HG03432 (cell line): ENCODE results near the gene MSRB3.
"Not testable (repeated sequence)": the region's sequence is repeated elsewhere in the genome, so short reads cannot be mapped to it uniquely, and the experiment has no call there.

Experiments used
- ATAC-seq: cut with Tn5 transposase; IDR thresholded peaks from one replicate; pipeline ENCODE4 v1.9.1; 2021; ENCODE audit warnings: mild to moderate bottlenecking, moderate library complexity; ENCODE audit not compliant: unreplicated experiment

MSRB3 gene

DNA sequence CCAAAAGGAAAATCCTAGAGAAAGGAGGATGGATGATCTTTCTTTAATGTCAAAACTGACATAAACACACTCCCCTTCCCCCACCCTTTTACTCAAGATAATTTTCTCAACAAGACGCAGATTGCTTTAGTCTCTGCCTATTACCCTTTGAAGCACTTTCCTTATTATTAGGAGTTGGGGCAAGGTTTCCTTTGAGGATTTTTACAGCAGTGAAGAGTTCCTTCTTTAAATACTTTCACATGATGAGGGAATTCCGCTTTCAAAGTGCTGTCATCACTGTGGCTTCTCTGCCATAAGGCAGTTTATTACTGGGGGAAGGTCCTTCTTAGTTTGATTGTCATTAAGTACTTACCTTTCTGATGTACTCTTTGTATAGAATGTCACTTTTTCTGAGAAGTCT lies 172.1 kb downstream of the MSRB3 start:
- no peak for ATAC-seq

GRCh38 chr12:65454115-65454787 lies 175.8 kb downstream of the MSRB3 start:
- ATAC-seq, result no peak

GRCh38 chr12:65457341-65457740 lies 178.9 kb downstream of the MSRB3 start:
- ATAC-seq, result not testable (repeated sequence)

- ATAC-seq, result no peak
Measured at GRCh38 chr12:65458718-65459117, 180.2 kb downstream of the MSRB3 start.

DNA sequence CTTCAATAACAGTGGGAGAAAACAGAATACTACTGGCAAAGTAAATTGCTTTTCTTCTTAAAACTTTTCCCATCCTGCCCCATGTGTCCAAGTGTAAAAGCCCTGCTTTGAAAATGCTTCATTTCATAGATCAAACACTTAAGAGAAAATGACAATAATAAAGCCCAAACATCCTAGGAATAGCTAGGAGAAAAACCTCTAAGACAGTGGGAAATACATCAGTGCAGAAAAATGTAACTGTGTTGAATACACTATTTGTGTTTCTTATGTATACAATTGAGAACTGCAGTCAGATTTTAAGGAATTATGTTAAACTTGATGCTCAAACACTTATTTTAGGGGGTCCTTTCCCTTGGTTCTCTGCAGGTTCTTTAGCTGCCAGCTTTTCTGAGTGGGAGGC lies 181.1 kb downstream of the MSRB3 start:
- ATAC-seq, result no peak

DNA sequence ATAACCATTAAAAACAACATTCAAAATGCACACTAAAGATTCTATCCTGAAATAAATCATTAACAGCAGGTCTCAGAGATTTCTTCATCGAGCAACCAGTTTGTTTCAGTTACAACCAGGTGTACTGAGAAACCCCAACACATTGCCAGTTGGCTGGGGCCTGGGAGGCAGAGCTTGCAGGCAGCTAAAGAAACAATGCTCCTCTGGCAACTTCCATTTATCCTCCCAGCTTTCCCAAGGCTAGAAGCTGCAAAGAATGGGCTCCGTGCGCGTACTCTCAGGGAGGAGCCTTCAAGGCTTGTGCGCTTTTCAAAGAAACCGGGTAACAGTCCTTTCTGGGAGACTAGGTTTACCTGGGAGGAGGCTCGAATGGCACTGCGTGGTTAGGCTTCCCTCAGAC lies 181.6 kb downstream of the MSRB3 start:
- no peak for ATAC-seq

DNA sequence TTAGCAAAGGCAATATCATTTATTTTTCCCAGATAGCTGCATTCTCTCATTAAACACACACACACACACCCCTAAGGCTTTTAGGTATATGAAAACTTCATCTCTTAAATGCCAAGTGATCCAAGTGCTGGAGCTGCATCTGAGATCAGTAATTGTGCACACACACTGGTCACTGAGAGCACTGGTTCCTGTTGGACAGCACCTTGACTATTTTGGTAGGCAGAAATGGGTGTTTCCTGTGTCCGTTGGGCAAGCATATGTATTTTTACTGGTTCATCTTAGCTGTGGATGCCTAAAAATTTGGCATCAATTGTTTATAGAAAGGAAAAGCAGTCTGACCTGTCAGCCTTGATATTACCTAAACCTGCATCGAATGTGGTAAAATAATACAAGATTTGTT lies 182.5 kb downstream of the MSRB3 start:
- ATAC-seq, result no peak

GRCh38 chr12:65462484-65462883 lies 184.0 kb downstream of the MSRB3 start:
- no peak for ATAC-seq

- no peak for ATAC-seq
Measured at GRCh38 chr12:65463082-65463481, 184.6 kb downstream of the MSRB3 start.

DNA sequence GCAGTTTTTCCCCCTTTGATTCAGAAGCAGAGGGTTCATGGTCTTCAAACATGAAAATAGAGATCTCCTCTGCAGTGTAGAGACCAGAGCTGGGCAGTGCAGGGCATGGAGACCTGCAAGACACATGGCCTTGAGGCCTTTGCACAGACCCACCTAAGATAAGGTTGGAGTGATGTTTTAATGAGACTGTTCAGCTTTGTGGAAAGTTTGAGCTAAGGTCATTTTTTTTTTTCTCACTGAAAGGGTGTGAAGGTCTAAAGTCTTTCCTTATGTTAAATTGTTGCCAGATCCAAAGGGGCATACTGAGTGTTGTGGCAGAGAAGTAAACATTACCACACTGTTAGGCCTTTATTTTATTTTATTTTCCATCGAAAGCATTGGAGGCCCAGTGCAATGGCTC lies 185.1 kb downstream of the MSRB3 start:
- ATAC-seq, result no peak

DNA sequence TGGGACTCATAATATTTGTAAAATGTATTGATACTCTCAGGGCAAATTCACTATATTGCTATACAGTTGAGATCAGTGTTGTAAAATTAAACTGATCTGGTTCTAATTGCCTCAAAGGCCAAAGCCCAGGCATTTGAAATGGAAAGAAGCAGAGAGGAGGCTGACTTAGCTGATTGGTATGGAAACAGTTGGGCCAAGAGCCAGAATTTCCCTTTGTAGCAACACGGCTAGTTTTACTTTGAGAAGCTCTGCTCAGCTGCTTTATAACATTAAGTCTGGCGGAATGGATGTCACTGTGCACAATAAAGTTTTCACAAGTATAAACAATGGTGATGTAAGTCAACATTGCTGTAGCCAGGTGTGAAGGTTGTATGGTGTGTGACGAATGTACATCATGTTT lies 186.4 kb downstream of the MSRB3 start:
- no peak for ATAC-seq

DNA sequence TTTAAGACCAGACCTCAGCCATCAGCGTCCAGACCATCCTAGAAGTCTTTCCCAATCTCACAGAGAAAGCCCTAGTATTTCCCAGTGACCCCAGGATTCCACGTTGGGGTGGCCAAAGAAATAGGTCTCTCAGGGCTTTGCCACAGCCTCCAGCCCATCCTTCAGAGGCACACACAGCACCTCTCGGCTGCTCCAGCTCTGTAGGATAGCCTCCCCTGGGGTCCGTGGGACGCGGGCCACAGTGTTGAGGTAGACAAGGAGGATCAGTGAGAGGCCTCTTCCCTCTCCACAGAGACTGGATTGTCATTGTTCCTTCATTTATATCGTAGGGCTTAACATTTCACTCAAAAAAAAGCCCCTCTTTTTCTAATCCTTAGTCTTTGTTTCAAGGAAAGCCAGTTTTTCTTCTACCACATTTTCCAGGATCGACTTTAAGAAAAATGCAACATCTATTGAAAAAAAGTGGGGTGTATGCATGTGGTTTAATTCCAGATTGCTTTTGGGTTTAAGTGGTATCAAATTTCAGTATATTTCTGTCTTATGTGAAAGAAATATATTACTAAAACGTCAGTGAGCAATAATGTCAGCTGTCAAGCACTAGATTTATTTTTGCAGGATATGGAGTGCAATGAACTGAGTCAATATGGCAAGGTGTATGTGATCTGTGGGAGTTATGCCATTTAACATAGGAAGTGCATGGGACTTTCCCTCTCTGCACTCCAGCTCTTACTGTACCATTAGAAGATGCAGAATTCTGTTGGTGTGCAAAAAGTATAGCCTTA lies 187.5 kb downstream of the MSRB3 start:
- ATAC-seq, result no peak

DNA sequence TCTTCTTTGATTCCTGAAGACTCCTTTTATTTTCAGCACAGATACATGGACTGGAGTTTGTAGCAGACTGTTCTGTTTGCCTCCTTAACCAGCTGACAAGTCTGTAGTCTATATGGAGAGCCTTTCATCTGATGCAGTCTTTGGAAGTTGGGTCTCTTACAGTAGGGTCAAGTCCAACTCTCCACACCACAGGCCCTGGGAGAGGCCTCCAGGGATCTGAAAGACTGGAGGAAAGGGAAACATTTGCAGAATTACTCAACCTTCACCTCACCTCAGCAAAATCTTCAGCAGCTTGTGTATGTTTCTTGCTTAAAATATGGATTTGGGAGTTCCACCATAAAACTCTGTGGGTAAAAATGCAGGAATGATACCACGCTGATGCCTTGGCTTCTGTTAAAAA lies 188.4 kb downstream of the MSRB3 start:
- ATAC-seq, result no peak

DNA sequence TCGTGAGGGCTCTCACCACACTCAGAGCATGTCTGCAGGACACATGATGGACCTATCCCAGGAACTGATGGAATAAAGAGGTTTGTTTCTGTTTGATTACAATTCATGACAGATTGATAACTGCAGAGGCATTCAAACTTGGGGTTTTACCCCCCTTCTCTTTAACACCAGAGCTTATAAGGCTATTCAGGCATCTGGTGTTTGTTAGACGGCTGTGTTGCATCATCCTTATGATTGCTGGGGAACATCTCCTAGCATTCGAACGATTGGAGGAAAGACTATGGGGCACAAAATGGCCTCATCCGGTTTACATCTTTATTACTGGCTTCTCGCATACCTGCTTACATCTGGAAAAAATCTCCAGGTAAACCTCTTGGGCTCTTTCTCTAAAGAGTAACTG lies 191.8 kb downstream of the MSRB3 start:
- ATAC-seq, result no peak

GRCh38 chr12:65472079-65472478 lies 193.6 kb downstream of the MSRB3 start:
- no peak for ATAC-seq

- ATAC-seq, result no peak
Measured at GRCh38 chr12:65474831-65475230, 196.3 kb downstream of the MSRB3 start.

DNA sequence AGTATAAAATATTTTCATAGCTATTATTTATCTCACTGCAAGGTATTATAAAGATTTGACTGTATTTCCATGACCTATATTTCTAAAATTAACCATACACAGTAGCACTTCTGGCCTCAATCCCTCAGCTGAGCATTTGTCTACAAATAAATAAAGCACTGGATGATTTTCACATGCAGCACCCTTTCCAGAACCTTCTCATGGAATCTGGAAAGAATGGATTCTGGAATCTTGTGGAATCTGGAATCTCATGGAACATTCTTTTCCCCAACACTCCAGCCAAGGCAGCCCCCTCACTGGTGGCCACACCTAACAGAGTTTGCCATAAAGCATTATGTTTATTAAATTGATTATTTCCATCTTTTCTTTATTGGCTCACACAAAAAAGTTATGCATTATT lies 199.2 kb downstream of the MSRB3 start:
- ATAC-seq, result no peak

DNA sequence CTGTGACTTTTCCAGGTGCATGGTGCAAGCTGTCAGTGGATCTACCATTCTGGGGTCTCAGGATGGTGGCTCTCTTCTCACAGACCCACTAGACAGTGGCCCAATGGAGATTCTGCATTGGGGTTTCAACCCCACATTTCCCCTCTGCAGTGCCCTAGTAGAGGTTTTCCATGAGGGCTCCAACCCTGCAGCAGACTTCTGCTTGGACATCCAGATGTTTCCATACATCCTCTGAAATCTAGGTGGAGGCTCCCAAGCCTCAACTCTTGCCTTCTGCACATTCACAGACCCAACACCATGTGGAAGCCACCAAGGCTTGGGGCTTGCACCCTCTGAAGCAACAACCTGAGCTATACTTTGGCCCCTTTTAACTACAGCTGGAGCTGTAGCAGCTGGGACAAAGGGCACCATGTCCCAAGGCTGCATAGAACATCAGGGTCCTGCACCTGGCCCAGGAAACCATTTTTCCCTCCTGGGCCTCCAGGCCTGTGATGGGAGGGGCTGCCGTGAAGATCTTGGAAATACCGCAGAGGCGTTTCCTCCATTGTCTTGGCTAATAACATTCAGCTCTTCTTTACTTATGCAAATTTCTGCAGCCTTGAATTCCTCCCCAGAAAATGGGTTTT lies 205.5 kb downstream of the MSRB3 start:
- not testable (repeated sequence) for ATAC-seq

DNA sequence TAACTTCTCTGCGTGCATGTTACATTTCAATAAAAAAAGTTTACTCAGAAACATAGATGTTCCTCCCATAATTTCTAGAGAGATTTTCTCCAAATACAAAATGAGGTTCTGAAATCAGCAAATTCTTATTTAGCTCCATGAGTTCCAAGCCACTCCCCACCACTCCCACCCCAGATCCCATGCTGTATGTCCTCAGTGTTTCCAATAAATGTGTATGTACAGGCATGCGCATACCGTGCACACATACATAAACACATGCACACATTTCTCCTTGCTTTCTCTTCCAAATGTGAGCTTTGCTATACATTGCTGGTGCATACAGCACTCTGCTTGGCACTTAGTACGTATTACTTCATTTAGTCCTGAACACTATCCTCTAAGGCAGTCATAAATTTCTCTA lies 209.7 kb downstream of the MSRB3 start:
- ATAC-seq, result no peak

- no peak for ATAC-seq
Measured at GRCh38 chr12:65490250-65490649, 211.8 kb downstream of the MSRB3 start.

DNA sequence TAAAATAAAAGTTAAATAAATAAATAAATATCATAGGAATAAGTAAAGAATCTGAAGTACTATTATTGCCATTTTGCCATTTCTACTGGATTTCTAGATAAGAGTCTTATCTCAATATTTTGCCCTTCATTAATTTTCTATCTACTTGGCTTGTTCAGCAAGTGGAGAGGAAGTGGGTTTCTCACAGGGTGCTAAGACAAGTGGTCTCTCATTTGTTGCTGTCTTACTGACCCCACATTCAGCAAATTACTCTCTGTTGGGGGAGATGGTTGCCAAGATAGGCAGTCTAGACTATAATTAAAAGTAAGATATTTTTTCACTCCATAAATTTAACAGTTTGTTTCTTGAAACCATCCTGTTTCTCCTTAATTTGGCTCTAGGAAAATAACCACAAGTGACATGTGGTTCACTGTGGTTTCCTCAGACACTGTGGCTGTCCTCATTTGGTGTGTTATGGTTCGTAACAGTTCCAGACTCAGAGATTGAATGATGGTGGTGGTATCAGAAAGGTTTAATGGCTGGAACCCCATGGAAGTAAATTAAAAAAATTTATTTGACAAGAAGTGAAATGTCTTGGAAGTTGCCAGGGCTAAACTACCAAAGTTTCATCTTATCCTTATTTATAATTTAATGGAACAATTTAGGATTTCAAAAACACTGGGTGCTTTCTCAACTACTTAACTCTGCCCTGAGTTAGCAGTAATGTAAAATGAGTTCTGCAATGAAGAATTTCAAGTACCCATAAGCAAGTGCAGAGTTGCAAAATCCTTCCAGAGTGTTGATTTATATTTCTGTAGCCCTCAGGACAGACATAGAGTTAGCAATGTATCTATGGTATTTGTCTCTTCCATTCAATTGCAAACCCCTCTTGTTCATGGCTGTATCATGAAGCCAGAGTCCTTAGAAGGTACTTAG lies 214.8 kb downstream of the MSRB3 start:
- ATAC-seq, result no peak
